GM19099 (cell line): ENCODE results near the gene PTPN2.

ENCODE experiments used
- POLR2A ChIP-seq: IDR thresholded peaks from 3 replicates; pipeline ENCODE4 v1.6.1; 2011; ENCODE audit warnings: low read depth; ENCODE audit not compliant: insufficient read length; ENCODE audit errors: extremely low read depth

PTPN2 gene

GRCh38 chr18:12844391-12844790, 39.6 kb downstream of the PTPN2 start:
- TF ChIP-seq POLR2A = no peak

- no peak for TF ChIP-seq POLR2A
Observed at GRCh38 chr18:12843420-12844350, 40.4 kb downstream of the PTPN2 start.

- TF ChIP-seq POLR2A = no peak
Observed at GRCh38 chr18:12842459-12843380, 41.3 kb downstream of the PTPN2 start.

GRCh38 chr18:12841070-12841469, 43.0 kb downstream of the PTPN2 start:
- TF ChIP-seq POLR2A = no peak

- no peak for TF ChIP-seq POLR2A
Observed at GRCh38 chr18:12840382-12840781, 43.7 kb downstream of the PTPN2 start.

- no peak for TF ChIP-seq POLR2A
Observed at GRCh38 chr18:12839526-12840196, 44.4 kb downstream of the PTPN2 start.

- TF ChIP-seq POLR2A = no peak
Observed at GRCh38 chr18:12839057-12839525, 44.9 kb downstream of the PTPN2 start.

GRCh38 chr18:12838178-12838634, 45.8 kb downstream of the PTPN2 start:
- no peak for TF ChIP-seq POLR2A

- no peak for TF ChIP-seq POLR2A
Observed at GRCh38 chr18:12837747-12838146, 46.3 kb downstream of the PTPN2 start.

GRCh38 chr18:12836551-12836950, 47.5 kb downstream of the PTPN2 start:
- TF ChIP-seq POLR2A = no peak

GRCh38 chr18:12828116-12829051, 55.7 kb downstream of the PTPN2 start:
- TF ChIP-seq POLR2A = no peak

- no peak for TF ChIP-seq POLR2A
Observed at GRCh38 chr18:12827588-12827987, 56.4 kb downstream of the PTPN2 start.

- TF ChIP-seq POLR2A = no peak
Observed at GRCh38 chr18:12825230-12825629, 58.8 kb downstream of the PTPN2 start.

- no peak for TF ChIP-seq POLR2A
Observed at GRCh38 chr18:12823892-12824291, 60.1 kb downstream of the PTPN2 start.
